ENCODE measurements around the gene SPATA46.

DNA sequence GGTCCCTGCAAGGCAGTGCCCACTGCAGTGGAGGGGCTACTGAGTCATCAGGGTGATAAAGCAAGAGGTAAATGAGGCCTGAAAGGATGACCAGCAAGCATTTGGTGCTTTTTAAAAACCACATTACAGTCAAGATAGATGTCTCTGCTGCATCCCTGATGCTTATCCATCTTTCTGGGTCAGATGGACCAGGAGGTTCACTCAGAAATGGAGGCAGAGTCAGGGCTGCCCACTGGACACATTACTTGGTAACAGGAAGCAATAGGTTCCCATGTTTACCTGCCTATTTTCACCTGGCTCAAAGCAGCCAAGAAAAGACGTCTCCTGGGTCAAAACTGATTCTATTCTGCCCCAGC lies 3.6 kb downstream of the SPATA46 start:
- TF ChIP-seq POLR2AphosphoS5 (IDR thresholded peaks at IDR 0.05), result no peak
- TF ChIP-seq, protein P1, sequence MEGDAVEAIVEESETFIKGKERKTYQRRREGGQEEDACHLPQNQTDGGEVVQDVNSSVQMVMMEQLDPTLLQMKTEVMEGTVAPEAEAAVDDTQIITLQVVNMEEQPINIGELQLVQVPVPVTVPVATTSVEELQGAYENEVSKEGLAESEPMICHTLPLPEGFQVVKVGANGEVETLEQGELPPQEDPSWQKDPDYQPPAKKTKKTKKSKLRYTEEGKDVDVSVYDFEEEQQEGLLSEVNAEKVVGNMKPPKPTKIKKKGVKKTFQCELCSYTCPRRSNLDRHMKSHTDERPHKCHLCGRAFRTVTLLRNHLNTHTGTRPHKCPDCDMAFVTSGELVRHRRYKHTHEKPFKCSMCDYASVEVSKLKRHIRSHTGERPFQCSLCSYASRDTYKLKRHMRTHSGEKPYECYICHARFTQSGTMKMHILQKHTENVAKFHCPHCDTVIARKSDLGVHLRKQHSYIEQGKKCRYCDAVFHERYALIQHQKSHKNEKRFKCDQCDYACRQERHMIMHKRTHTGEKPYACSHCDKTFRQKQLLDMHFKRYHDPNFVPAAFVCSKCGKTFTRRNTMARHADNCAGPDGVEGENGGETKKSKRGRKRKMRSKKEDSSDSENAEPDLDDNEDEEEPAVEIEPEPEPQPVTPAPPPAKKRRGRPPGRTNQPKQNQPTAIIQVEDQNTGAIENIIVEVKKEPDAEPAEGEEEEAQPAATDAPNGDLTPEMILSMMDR (IDR thresholded peaks at IDR 0.05), result no peak

All from breast epithelium (tissue), 3 donors.